ENCODE data around the gene KCNT1. TPM values are rescaled to one million over a fixed set of nuclear protein-coding genes. Genes with fewer than 3 reads are reported as not detected.

KCNT1 gene
- total RNA-seq, 1 donor: not detected

GRCh38 chr9:135695642-135696041 lies 6.3 kb upstream of the KCNT1 start:
- H3K36me3 ChIP-seq (ENCODE audit: insufficient read depth, low read length): no peaks in the 10 kb centered on the region
- H4K20me1 ChIP-seq (ENCODE audit: insufficient read depth, low read length): no peaks in the 10 kb centered on the region
- no peak overlapping the region for H3K27ac ChIP-seq (ENCODE audit: low read depth, low read length)
- H3K79me2 ChIP-seq (ENCODE audit: insufficient read depth, low read length): no peaks in the 10 kb centered on the region
- no peaks in the 10 kb centered on the region for H3K9me3 ChIP-seq (ENCODE audit: low read depth, low read length)
- no peaks in the 10 kb centered on the region for H3K4me1 ChIP-seq (ENCODE audit: insufficient read depth, low read length)
- no peak overlapping the region for H3K4me2 ChIP-seq (ENCODE audit: insufficient read depth, low read length)
- H2AFZ ChIP-seq (ENCODE audit: low read length): no peak overlapping the region
- no peak for TF ChIP-seq CTCF (IDR thresholded peaks at IDR 0.05; ENCODE audit: extremely low read depth, low read depth, low read length)
- no peak overlapping the region for H3K4me3 ChIP-seq (ENCODE audit: insufficient read depth, low read length)
- DNase-seq (ENCODE audit: insufficient read length, low spot score, missing footprints): no peak
- H3K27me3 ChIP-seq (ENCODE audit: insufficient read depth, low read length): no peaks in the 10 kb centered on the region

- no peak for TF ChIP-seq CTCF (IDR thresholded peaks at IDR 0.05; ENCODE audit: extremely low read depth, low read depth, low read length)
- DNase-seq (ENCODE audit: insufficient read length, low spot score, missing footprints): no peak
- H2AFZ ChIP-seq (ENCODE audit: low read length): no peak overlapping the region
- H3K4me1 ChIP-seq (ENCODE audit: insufficient read depth, low read length): no peaks in the 10 kb centered on the region
- H3K9me3 ChIP-seq (ENCODE audit: low read depth, low read length): no peaks in the 10 kb centered on the region
- H3K4me2 ChIP-seq (ENCODE audit: insufficient read depth, low read length): no peak overlapping the region
- no peaks in the 10 kb centered on the region for H3K36me3 ChIP-seq (ENCODE audit: insufficient read depth, low read length)
- H3K79me2 ChIP-seq (ENCODE audit: insufficient read depth, low read length): no peaks in the 10 kb centered on the region
- no peak overlapping the region for H3K27ac ChIP-seq (ENCODE audit: low read depth, low read length)
- H3K4me3 ChIP-seq (ENCODE audit: insufficient read depth, low read length): no peak overlapping the region
- no peaks in the 10 kb centered on the region for H4K20me1 ChIP-seq (ENCODE audit: insufficient read depth, low read length)
- H3K27me3 ChIP-seq (ENCODE audit: insufficient read depth, low read length): no peaks in the 10 kb centered on the region
These were observed 5.5 kb upstream of the KCNT1 start for GRCh38 chr9:135696446-135696845.

- no peak overlapping the region for H3K4me3 ChIP-seq (ENCODE audit: insufficient read depth, low read length)
- H3K9me3 ChIP-seq (ENCODE audit: low read depth, low read length): no peaks in the 10 kb centered on the region
- no peak for DNase-seq (ENCODE audit: insufficient read length, low spot score, missing footprints)
- H3K4me2 ChIP-seq (ENCODE audit: insufficient read depth, low read length): no peak overlapping the region
- H4K20me1 ChIP-seq (ENCODE audit: insufficient read depth, low read length): no peaks in the 10 kb centered on the region
- TF ChIP-seq CTCF (IDR thresholded peaks at IDR 0.05; ENCODE audit: extremely low read depth, low read depth, low read length): no peak
- no peak overlapping the region for H3K27ac ChIP-seq (ENCODE audit: low read depth, low read length)
- H3K27me3 ChIP-seq (ENCODE audit: insufficient read depth, low read length): no peaks in the 10 kb centered on the region
- no peak overlapping the region for H2AFZ ChIP-seq (ENCODE audit: low read length)
- no peaks in the 10 kb centered on the region for H3K79me2 ChIP-seq (ENCODE audit: insufficient read depth, low read length)
- no peaks in the 10 kb centered on the region for H3K36me3 ChIP-seq (ENCODE audit: insufficient read depth, low read length)
- no peaks in the 10 kb centered on the region for H3K4me1 ChIP-seq (ENCODE audit: insufficient read depth, low read length)
These were observed 4.8 kb upstream of the KCNT1 start for GRCh38 chr9:135697226-135697625.

- H3K36me3 ChIP-seq (ENCODE audit: insufficient read depth, low read length): no peaks in the 10 kb centered on the region
- H3K27ac ChIP-seq (ENCODE audit: low read depth, low read length): no peak overlapping the region
- H3K4me3 ChIP-seq (ENCODE audit: insufficient read depth, low read length): no peak overlapping the region
- no peaks in the 10 kb centered on the region for H3K9me3 ChIP-seq (ENCODE audit: low read depth, low read length)
- H3K4me1 ChIP-seq (ENCODE audit: insufficient read depth, low read length): no peaks in the 10 kb centered on the region
- no peaks in the 10 kb centered on the region for H3K27me3 ChIP-seq (ENCODE audit: insufficient read depth, low read length)
- DNase-seq (ENCODE audit: insufficient read length, low spot score, missing footprints): no peak
- H3K79me2 ChIP-seq (ENCODE audit: insufficient read depth, low read length): no peaks in the 10 kb centered on the region
- H3K4me2 ChIP-seq (ENCODE audit: insufficient read depth, low read length): no peak overlapping the region
- H2AFZ ChIP-seq (ENCODE audit: low read length): no peak overlapping the region
- no peaks in the 10 kb centered on the region for H4K20me1 ChIP-seq (ENCODE audit: insufficient read depth, low read length)
- no peak for TF ChIP-seq CTCF (IDR thresholded peaks at IDR 0.05; ENCODE audit: extremely low read depth, low read depth, low read length)
These were observed 3.7 kb upstream of the KCNT1 start for GRCh38 chr9:135698236-135698635.

All from osteoblast (primary cell).